ENCODE results near the gene SZRD1.

SZRD1 gene

DNA sequence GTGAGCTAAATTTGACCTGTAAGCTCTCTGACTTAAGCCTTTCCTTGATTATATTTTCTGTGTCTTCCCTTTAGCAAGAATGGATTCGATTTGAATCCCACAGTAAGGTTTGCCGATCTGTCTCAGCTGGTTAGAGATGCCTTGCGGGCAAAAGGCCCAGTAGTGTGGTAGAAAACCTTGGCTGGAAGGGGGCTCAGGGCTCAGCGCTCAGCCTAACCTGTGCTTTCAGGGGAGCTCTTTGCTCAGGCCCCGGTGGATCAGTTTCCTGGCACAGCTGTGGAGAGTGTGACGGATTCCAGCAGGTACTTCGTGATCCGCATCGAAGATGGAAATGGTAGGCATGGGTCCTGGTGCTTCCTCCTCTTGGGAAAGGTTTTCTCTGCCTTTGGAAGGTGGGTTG is 80.6 kb downstream of the SZRD1 start:
- Histone ChIP-seq H3K9ac (ENCODE audit: insufficient read length, low read depth) (no peak overlapping the region), H3K4me3 (ENCODE audit: insufficient read length, low read depth) (no peak overlapping the region), H3K9me3 (ENCODE audit: insufficient read depth, low read length) (no peaks in the 10 kb centered on the region), H3K36me3 (ENCODE audit: insufficient read depth, insufficient read length, low read length) (peaks cover 90% of the 10 kb centered on the region), H3K4me1 (ENCODE audit: insufficient read depth, insufficient read length) (no peaks in the 10 kb centered on the region), H3K27me3 (ENCODE audit: insufficient read depth, insufficient read length) (no peaks in the 10 kb centered on the region)
- TF ChIP-seq YY1 (IDR thresholded peaks at IDR 0.05; ENCODE audit: insufficient read depth, insufficient read length) (no peak), SUZ12 (IDR thresholded peaks at IDR 0.05; ENCODE audit: extremely low read depth, insufficient read depth, insufficient read length) (no peak), ZNF274 (IDR thresholded peaks at IDR 0.05; ENCODE audit: low read depth, low read length) (no peak)
- no peak for DNase-seq (ENCODE audit: low read depth, low spot score)

Measured in NT2/D1 (cell line).